HG02943 (cell line): ENCODE results near the gene PDE2A.

Experiments
- ATAC-seq: cut with Tn5 transposase; IDR thresholded peaks from one replicate; pipeline ENCODE4 v1.9.1; 2021; ENCODE audit warnings: mild to moderate bottlenecking, low read depth, moderate library complexity; ENCODE audit not compliant: unreplicated experiment

PDE2A gene

GRCh38 chr11:72665911-72666472, 8.2 kb downstream of the PDE2A start:
- ATAC-seq = no peak

DNA sequence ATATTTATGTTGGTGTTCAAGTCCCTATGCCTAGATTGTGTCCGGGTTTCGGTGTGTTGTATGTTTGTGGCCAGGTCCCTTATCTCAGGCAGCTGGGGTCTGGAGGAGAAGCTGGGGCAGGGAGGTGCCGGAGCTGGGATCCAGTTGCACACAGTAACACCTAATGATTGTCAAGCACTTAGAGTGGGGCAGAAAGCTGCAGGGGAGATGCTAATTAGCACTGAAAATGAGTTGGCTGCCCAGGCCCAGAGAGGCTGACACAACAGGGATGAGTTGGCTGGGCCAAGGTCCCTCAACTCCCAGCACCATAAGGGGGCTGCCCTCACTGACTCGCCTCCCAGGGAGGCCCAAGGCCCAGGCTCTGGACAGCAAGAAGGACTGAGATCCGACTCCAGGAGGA, 12.2 kb downstream of the PDE2A start:
- ATAC-seq = no peak

- no peak for ATAC-seq
Measured at GRCh38 chr11:72661486-72661885, 12.7 kb downstream of the PDE2A start.

GRCh38 chr11:72658989-72659640, 15.1 kb downstream of the PDE2A start:
- no peak for ATAC-seq

DNA sequence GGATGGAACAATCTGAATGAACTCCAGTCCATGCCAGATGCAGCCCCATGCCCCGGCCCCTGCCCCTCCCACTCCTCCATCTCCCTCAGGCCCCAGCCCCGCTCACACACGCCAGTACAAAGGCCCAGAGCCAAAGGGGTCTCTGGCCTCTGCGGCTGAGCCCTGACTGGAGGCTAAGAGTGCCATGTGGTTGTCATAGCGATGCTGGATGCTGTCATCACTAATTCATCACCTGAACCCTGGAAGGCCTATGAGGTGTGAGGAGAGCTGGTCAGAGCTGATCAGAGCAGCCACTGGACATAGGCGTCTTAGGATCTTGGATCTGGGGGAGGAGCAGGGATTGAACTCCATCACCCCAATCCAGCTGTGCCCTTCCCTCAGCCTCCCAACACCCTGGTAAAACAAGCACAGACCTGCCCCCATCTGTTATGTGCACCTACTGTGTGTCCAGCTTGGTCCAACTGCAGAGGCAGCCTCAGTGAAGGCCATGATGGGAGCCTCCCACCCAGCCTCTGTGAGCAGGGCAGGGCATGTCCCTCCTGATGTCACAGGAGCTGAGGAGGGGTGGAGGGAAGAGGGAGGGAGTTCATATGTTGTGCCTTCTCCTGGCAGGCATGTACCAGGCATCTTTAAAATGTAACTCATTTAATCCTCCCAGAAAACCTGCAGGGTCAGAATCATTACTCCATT, 16.7 kb downstream of the PDE2A start:
- no peak for ATAC-seq

GRCh38 chr11:72655896-72656464, 18.2 kb downstream of the PDE2A start:
- no peak for ATAC-seq

DNA sequence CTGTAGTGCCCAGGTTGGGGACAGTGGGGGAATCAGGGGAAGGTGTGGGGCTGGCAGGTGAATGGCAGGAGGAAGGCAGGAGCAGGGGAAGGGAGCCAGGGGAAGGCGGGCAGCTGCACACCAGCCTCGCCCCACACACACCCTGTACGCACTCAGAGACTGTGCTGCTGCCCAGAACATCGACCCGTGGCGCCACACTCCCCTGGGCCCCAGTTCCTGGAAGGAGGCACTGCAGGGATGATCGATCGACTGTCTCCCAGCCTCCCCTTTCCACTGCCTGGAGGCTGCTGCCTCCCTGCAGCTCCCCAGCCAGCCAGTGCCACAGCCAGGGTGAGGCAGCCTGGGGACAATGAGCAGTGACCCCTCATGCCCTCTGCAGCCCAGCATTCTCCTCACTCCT, 19.2 kb downstream of the PDE2A start:
- no peak for ATAC-seq

GRCh38 chr11:72653649-72654048, 20.6 kb downstream of the PDE2A start:
- no peak for ATAC-seq

GRCh38 chr11:72652873-72653630, 21.2 kb downstream of the PDE2A start:
- no peak for ATAC-seq

DNA sequence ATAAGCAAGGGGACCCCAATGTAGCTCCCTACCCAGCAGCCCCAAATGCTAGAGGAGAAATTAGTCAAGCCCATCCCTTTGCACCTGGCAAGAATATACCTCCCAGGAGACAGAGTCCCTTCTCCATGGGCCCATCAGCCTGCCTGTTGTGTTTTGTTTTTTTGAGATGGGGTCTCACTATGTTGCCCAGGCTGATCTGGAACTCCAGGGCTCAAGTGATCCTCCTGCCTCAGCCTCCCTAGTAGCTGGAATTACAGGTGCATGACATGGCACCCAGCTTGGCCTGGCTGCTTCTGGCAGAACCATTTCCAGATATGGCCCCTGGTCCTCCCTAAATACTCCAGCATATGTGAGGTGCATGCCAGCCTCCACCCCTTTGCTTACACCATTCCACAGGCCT, 22.1 kb downstream of the PDE2A start:
- ATAC-seq = no peak

DNA sequence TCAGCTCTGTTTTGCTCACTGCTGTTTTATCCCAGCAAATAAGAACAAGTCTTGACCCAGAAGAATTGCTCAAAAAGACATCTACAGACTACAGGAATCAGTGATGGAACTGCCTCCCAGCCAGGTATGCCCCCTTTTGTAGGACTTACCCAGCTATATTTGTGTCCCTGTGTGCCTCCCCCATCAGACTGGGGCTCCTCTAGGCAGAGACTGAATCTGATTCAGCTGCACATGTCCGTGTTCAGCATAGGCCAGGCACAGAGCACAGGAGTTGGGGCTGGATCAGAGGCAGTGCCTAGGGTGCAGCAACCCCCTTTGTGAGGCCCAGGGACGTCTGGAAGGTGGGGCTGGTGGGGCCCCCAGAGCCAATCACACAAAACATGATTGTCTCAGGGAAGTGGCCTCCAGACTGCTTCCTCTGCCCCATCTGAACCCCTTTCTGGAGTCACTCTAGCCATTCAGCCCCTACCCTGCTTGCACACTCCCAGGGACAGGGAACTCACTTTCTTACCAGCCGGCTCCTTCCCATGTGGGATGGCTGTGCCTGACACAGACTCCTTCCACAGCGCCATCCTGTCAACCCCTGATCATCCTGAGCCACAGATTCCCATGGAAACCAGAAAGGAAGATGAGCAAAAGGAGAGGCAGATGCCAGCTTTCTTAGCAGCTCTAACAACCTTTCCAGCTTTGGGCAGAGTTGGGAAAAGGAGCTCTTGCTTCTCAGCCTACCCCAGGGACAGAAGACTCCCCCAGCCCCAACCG, 24.8 kb downstream of the PDE2A start:
- ATAC-seq = no peak

GRCh38 chr11:72648384-72649136, 25.7 kb downstream of the PDE2A start:
- ATAC-seq = no peak

GRCh38 chr11:72647882-72648281, 26.3 kb downstream of the PDE2A start:
- no peak for ATAC-seq

- ATAC-seq = no peak
Measured at GRCh38 chr11:72646472-72646871, 27.8 kb downstream of the PDE2A start.

- ATAC-seq = no peak
Measured at GRCh38 chr11:72646024-72646423, 28.2 kb downstream of the PDE2A start.

GRCh38 chr11:72643547-72643946, 30.7 kb downstream of the PDE2A start:
- ATAC-seq = no peak

DNA sequence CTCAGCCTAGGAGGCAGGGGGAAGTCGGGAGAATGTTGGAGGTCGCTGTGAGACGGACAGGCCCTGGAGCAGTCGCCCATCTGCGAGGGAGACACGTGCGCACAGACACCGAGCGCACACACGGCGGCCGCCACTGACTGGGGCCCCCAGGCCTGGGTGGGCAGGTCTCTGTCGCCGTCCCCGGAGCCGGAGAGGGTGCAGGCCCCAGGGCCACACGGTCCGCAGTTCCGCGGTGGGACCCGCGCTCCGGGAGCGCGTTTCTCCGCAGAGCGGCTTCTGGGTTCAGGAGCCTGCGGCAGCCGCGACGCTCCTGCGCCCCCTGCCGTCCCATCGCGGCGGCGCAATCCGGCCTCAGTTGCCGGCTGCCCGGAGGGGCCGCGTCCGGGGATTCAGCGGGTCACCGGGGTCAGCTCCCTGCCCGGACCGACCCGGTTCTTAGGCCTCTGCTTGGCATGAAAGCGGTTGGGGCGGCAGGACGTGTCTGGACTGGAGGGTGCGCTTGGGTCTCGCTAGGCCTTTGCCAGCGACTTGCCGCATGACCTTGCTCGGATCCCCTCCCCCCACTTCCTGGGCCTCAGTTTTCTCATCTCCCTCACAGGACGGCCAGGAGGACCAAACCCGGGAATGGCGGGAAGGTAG, 31.2 kb downstream of the PDE2A start:
- no peak for ATAC-seq

DNA sequence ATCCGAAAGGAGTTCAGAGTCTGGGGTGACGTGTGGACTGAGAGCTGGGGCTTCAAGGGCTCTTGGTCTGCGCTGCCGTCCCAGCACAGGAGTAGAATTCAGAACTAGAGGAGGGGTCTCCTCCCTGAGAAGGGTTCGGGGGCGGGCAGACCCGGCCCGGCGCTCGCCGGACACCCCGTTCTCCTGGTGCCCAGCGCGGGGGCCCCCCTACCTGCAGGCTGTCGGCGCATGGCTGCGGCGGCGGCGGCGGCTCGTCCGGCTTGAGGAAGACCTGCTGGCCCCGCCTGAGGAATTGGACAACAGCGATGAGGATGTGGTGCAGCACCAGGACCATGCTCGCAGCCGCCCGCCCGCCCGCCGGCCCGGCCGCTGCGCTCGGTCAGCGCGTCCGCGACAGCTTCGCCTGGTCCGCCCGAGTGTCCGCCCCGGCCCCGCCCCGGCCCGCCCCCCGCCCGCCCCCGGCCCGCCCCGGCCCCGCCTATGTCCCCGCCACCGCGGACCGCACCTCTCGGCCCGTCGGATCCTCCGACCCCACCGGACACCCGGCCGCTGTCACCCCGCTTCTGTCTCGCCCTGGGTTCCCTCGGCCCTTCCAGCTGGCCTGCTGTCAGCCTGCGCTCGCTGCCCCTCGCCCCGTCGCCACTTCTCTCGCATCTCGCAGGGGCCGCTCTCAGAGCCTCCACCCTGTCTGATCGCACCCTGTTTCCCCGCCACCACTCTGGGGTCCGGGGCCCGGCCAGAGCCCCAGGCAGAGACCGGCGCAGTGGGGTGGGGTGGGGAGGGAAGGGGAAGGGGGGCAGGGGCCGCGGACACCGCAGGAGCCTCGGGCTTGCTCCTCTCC, 32.0 kb downstream of the PDE2A start:
- no peak for ATAC-seq
